RWPE2 (cell line): ENCODE data around the gene DDX3X.

Experiments used
- ATAC-seq: fragments of 200-7000 bp; cut with Tn5 transposase; 3 replicates; pipeline ENCODE4 v1.9.1; 2021; ENCODE audit warnings: low read depth
- DNase-seq: peaks from one replicate; pipeline ENCODE4 v3.0.0-alpha.2; 2020; ENCODE audit warnings: low spot score
- H3K27ac ChIP-seq: fragments of 450-650 bp; 2 replicates; pipeline ENCODE4 v1.5.1; 2017; ENCODE audit warnings: mild to moderate bottlenecking; ENCODE audit not compliant: poor library complexity, severe bottlenecking
- H3K27me3 ChIP-seq: fragments of 250-450 bp; sonication (Bioruptor Pico); 2 replicates; pipeline ENCODE4 v1.5.1; 2021; ENCODE audit warnings: mild to moderate bottlenecking, moderate library complexity; ENCODE audit not compliant: insufficient read depth, poor library complexity, severe bottlenecking
- H3K36me3 ChIP-seq: fragments of 250-450 bp; sonication (Bioruptor Pico); 2 replicates; pipeline ENCODE4 v1.5.1; 2020; ENCODE audit warnings: low read depth, mild to moderate bottlenecking, moderate library complexity
- H3K4me1 ChIP-seq: fragments of 250-450 bp; sonication (Bioruptor Pico); 2 replicates; pipeline ENCODE4 v1.5.1; 2021; ENCODE audit warnings: mild to moderate bottlenecking, moderate library complexity; ENCODE audit not compliant: insufficient read depth, poor library complexity, severe bottlenecking
- H3K4me3 ChIP-seq: fragments of 250-450 bp; sonication (Bioruptor Pico); 2 replicates; pipeline ENCODE4 v1.5.1; 2021; ENCODE audit warnings: mild to moderate bottlenecking, moderate library complexity; ENCODE audit not compliant: severe bottlenecking
- H3K9me3 ChIP-seq: fragments of 250-450 bp; sonication (Bioruptor Pico); 2 replicates; pipeline ENCODE4 v1.5.1; 2021; ENCODE audit warnings: mild to moderate bottlenecking, moderate library complexity; ENCODE audit not compliant: severe bottlenecking
- TF ChIP-seq, protein P1 (sequence below): fragments of 450-650 bp; IDR thresholded peaks from one replicate; pipeline ENCODE4 v1.5.1; 2017; ENCODE audit warnings: mild to moderate bottlenecking, moderate library complexity; ENCODE audit not compliant: poor library complexity, severe bottlenecking

Gene DDX3X

GRCh38 chrX:41377624-41378023 lies 43.7 kb downstream of the DDX3X start:
- Histone ChIP-seq H3K4me3 (no peak overlapping the region), H3K9me3 (no peaks in the 10 kb centered on the region), H3K4me1 (peaks cover 4% of the 10 kb centered on the region), H3K27ac (no peak overlapping the region), H3K36me3 (no peaks in the 10 kb centered on the region), H3K27me3 (no peaks in the 10 kb centered on the region)
- ATAC-seq (no peak), DNase-seq (no peak)
- TF ChIP-seq, protein P1, sequence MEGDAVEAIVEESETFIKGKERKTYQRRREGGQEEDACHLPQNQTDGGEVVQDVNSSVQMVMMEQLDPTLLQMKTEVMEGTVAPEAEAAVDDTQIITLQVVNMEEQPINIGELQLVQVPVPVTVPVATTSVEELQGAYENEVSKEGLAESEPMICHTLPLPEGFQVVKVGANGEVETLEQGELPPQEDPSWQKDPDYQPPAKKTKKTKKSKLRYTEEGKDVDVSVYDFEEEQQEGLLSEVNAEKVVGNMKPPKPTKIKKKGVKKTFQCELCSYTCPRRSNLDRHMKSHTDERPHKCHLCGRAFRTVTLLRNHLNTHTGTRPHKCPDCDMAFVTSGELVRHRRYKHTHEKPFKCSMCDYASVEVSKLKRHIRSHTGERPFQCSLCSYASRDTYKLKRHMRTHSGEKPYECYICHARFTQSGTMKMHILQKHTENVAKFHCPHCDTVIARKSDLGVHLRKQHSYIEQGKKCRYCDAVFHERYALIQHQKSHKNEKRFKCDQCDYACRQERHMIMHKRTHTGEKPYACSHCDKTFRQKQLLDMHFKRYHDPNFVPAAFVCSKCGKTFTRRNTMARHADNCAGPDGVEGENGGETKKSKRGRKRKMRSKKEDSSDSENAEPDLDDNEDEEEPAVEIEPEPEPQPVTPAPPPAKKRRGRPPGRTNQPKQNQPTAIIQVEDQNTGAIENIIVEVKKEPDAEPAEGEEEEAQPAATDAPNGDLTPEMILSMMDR: no peak

DNA sequence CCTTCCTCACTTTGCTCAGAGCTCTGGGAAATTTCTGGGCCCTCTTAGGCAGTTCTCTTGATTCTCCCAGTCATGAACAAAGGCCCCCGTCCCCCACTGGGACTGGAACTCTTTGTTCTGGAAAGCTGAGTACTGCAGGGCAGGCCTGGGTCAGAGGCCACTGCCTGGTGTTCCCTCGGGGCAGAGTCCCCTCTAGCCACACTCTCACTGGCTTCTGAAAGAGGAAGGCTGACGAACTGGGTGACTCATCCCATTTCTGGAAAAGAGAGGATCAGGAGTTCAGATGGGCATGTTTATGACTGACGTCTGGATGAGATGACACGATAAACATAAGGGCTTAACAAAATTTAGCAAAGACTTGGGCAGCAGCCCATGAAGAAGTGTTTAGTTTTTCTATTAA lies 47.7 kb downstream of the DDX3X start:
- no peaks in the 10 kb centered on the region for H3K9me3 ChIP-seq
- peak; percentile 64 for DNase-seq
- ATAC-seq: peak; percentile 89
- TF ChIP-seq, protein P1: no peak
- no peaks in the 10 kb centered on the region for H3K36me3 ChIP-seq
- H3K4me3 ChIP-seq: no peak overlapping the region
- peak overlapping the region; percentile 61 for H3K27ac ChIP-seq
- peaks cover 20% of the 10 kb centered on the region for H3K4me1 ChIP-seq
- no peaks in the 10 kb centered on the region for H3K27me3 ChIP-seq

DNA sequence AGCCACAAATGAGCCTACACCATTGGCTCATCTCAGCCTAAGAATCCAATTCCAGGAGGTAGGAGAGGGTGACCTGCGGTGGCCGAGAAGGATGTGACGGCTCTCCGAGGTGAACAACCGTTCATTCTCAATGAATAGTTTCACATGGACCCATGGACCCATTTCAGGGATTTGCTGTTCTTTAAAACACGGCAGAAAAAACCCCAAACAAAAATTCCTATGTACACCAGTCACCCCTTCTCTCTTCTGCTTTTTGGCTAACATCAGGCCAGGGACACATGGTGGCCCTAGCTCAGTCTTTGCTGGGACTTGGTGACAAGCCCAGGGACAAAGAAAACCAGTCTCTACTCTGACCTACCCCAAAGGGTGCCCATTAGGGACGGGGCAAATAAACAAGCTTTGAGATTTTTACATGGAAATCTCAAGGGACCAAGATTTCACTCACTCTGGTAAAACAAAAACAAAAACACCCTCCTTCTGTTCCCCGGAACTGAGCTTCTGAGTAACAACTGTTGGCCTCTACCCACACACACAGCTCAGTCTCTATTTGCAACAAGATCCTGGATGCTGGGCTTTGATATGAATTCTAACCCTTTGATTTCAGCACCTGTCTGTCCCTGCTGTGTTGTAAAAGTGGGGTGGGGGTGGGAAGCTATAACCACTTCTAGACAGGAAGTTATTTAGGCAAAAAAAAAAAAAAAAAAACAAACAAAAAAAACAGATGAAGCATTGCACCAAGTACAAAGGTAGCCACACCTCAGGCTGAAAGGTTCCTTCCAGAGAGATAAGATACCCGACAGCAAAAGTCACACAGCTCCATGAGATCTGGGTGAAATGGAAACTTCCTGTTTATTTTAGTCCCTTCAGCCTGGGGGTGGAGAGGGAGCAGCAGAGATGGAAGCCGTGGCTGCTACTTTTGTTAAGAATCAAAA lies 49.0 kb downstream of the DDX3X start:
- no peak overlapping the region for H3K4me3 ChIP-seq
- H3K9me3 ChIP-seq: no peaks in the 10 kb centered on the region
- ATAC-seq (no peak), DNase-seq (no peak)
- TF ChIP-seq, protein P1: no peak
- H3K36me3 ChIP-seq: no peaks in the 10 kb centered on the region
- no peaks in the 10 kb centered on the region for H3K27me3 ChIP-seq
- H3K27ac ChIP-seq: peak overlapping the region; percentile 61
- peaks cover 20% of the 10 kb centered on the region for H3K4me1 ChIP-seq

DNA sequence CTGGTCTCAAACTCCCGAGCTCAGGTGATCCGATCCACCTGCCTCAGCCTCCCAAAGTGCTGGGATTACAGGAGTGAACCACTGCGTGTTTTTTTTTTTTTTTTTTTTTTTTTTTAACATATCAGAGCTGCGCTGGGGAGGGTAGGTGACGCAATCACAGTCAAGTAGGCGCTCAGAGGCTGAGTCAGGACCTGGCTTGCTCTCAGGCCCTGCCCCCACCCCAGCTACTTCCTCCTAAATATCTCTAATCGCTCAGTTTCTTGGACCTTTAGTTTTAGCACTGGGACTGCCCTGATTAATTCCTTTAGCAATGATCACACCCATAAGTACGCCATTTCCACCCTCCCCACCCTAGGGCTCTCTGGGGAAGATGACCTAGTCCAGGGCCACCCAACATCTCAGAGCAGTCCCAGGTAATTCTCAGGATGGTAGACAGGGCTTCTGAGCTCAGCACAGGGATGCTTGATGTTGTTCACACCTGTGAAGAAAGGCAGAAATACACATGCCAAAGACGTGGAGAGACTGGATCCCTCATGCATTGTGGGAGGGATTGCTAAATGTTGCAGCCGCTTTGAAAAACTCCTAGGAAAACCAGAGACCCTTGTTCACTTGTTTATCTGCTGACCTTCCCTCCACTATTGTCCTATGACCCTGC lies 50.2 kb downstream of the DDX3X start:
- DNase-seq: peak; percentile 75
- H3K4me1 ChIP-seq: peaks cover 20% of the 10 kb centered on the region

More for the DNA sequence above, 50.2 kb downstream of the DDX3X start:
- ATAC-seq: peak; percentile 81
- H3K27me3 ChIP-seq: no peaks in the 10 kb centered on the region
- H3K36me3 ChIP-seq: no peaks in the 10 kb centered on the region
- TF ChIP-seq, protein P1: no peak
- H3K4me3 ChIP-seq: no peak overlapping the region
- H3K27ac ChIP-seq: peak overlapping the region; percentile 61
- no peaks in the 10 kb centered on the region for H3K9me3 ChIP-seq
